Measurements from ENCODE around the gene CLRN1. TPM values are rescaled to one million over a fixed set of nuclear protein-coding genes. Genes with fewer than 3 reads are reported as not detected.

The CLRN1 gene
- total RNA-seq, 2 donors from 2014 or later: not detected

DNA sequence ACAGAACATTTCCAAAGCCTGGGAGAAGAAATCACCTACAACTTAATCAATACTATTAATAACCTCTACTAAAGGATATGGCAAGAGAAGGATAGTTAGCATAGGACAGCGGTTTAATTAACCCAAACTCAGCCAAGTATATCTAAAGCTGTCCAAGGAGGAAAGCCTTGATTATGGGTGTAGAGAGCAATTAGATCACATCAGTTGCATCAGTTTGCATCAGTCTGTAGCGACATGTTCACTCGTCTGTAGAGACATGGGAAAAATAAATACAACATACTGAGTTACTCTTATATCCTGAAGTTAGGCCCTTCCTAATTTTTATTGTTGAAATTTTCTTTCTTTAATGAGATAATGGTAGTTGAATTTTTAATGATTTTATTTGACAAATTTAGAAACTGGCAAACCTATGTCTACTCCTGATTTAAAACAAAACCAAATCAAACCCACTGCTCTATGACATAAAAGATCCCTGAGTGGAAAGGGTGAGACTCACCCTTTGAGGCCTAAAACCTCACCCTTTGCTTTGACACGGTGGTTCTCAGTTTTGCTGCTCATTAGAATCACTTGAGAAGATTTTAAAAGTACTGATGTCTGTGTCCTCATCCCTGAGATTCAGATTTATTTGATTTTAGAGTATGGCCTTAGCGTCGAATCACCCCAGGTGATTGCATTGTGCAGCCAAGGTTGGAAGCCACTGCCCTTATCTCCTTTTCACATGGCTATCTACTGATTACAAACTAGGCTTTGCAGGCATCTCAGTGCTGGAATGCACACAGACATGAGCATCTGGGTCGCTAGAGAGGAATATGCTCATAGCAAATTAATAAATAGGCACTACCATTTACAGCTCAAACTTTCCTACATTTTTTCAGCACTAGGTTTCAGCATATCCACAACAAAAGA, 2.8 kb upstream of the CLRN1 start:
- Histone ChIP-seq H3K9ac (ENCODE audit: low read depth in 2 of 2, low read length in 2 of 2) (no peak overlapping the region), H3K9me3 (no peaks in the 10 kb centered on the region), H3K4me3 (no peak overlapping the region), H3K4me1 (no peaks in the 10 kb centered on the region), H3K36me3 (no peaks in the 10 kb centered on the region), H3K27me3 (no peaks in the 10 kb centered on the region), H3K27ac (no peak overlapping the region)
- intact Hi-C loops (cut with DNase I): no loop called here
- TF ChIP-seq, protein P1, sequence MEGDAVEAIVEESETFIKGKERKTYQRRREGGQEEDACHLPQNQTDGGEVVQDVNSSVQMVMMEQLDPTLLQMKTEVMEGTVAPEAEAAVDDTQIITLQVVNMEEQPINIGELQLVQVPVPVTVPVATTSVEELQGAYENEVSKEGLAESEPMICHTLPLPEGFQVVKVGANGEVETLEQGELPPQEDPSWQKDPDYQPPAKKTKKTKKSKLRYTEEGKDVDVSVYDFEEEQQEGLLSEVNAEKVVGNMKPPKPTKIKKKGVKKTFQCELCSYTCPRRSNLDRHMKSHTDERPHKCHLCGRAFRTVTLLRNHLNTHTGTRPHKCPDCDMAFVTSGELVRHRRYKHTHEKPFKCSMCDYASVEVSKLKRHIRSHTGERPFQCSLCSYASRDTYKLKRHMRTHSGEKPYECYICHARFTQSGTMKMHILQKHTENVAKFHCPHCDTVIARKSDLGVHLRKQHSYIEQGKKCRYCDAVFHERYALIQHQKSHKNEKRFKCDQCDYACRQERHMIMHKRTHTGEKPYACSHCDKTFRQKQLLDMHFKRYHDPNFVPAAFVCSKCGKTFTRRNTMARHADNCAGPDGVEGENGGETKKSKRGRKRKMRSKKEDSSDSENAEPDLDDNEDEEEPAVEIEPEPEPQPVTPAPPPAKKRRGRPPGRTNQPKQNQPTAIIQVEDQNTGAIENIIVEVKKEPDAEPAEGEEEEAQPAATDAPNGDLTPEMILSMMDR (IDR thresholded peaks at IDR 0.05): no peak
- DNase-seq: no peak

GRCh38 chr3:150970665-150971324, 1.7 kb downstream of the CLRN1 start:
- DNase-seq: no peak
- intact Hi-C loops (cut with DNase I): no loop called here
- no peaks in the 10 kb centered on the region for H3K36me3 ChIP-seq
- H3K27ac ChIP-seq: no peak overlapping the region
- H3K9ac ChIP-seq (ENCODE audit: low read depth in 2 of 2, low read length in 2 of 2): no peak overlapping the region
- no peaks in the 10 kb centered on the region for H3K4me1 ChIP-seq
- TF ChIP-seq, protein P1 (IDR thresholded peaks at IDR 0.05): no peak
- no peak overlapping the region for H3K4me3 ChIP-seq
- H3K9me3 ChIP-seq: no peaks in the 10 kb centered on the region
- H3K27me3 ChIP-seq: no peaks in the 10 kb centered on the region

DNA sequence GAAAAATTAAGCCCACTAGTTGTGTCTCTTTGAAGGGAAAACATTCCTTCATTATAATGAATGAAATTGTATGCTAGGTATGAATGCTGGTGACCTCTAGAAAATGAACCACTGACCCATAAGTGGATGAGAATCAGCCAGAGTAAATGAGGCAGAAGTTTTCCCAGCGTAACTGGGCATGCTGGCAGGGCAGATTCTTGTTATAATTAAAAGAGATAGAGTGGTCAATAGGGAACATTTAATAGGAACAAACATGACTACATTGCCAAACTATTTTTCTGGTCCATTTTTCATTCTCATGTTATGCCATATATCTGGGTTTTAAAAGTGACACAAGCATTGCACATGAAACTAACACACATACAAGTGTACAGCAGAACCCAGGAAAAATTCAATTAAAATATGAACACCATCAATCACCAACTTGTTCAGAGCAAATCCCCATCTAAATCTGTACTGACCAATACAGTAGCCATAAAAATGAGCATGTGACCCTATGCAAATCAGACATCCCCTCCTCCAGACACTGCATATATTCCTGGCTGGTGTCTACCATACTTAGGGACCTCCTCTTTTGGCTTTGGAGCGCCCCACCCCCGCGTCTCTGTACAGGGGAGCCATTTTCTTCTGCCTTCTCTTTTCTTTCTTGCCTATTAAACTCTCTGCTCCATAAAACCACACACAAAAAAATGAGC, 4.0 kb downstream of the CLRN1 start:
- H3K36me3 ChIP-seq: no peaks in the 10 kb centered on the region
- no peak for DNase-seq
- TF ChIP-seq, protein P1 (IDR thresholded peaks at IDR 0.05): no peak
- no peak overlapping the region for H3K27ac ChIP-seq
- H3K9ac ChIP-seq (ENCODE audit: low read depth in 2 of 2, low read length in 2 of 2): no peak overlapping the region
- H3K4me3 ChIP-seq: no peak overlapping the region
- H3K27me3 ChIP-seq: no peaks in the 10 kb centered on the region
- H3K4me1 ChIP-seq: no peaks in the 10 kb centered on the region
- no peaks in the 10 kb centered on the region for H3K9me3 ChIP-seq
- intact Hi-C loops (cut with DNase I): no loop called here

DNA sequence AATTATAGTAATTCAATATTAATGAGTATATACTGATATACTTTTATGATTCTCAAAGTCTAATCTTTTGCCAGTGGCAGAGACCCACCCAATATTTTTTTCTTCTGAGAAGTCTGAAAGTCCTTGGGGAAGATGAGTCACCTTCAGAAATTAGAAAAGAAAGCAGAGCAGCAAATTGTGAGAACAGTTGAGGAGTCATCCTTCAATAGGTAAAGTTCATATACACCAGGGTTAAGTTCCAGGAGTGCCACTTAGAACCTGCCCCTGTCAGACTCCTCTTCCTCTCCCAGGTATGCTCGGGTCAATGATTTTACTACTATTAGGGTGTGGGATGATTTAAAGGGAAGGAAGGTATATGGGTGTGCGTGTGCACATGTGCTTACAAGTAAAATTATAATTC, 7.1 kb downstream of the CLRN1 start:
- Histone ChIP-seq H3K27ac (no peak overlapping the region), H3K4me3 (no peak overlapping the region), H3K27me3 (no peaks in the 10 kb centered on the region), H3K36me3 (no peaks in the 10 kb centered on the region), H3K9me3 (no peaks in the 10 kb centered on the region), H3K9ac (ENCODE audit: low read depth in 2 of 2, low read length in 2 of 2) (no peak overlapping the region), H3K4me1 (no peaks in the 10 kb centered on the region)
- intact Hi-C loops (cut with DNase I): no loop called here
- TF ChIP-seq, protein P1 (IDR thresholded peaks at IDR 0.05): no peak
- no peak for DNase-seq

DNA sequence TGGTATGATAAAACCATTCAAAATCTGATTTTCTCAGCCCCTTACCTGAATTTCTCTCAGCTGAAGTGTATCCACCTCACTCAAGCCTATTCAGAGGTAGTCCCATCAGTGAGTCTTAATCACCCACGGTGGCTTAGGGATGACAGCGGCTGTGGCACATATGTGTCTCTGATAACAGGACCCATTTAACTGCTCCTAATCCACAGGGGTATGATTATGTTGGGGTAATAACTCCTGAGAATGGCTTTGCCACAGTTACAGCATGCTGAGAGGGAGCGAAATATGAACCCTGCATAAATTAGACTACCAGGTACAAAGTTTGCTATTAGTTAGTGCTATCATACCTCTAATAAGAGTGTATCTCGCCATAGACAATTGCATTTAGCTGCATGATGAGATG, 10.6 kb downstream of the CLRN1 start:
- Histone ChIP-seq H3K27ac (no peak overlapping the region), H3K36me3 (no peaks in the 10 kb centered on the region), H3K27me3 (no peaks in the 10 kb centered on the region), H3K4me3 (no peak overlapping the region), H3K9ac (ENCODE audit: low read depth in 2 of 2, low read length in 2 of 2) (no peak overlapping the region), H3K4me1 (no peaks in the 10 kb centered on the region), H3K9me3 (no peaks in the 10 kb centered on the region)
- intact Hi-C loops (cut with DNase I): no loop called here
- no peak for DNase-seq
- TF ChIP-seq, protein P1 (IDR thresholded peaks at IDR 0.05): no peak
